Subcutaneous abdominal adipose tissue (tissue), 5 donors: Measurements from ENCODE around the gene COLEC12.

Experiments
- H3K27ac ChIP-seq: one replicate; pipeline ENCODE4 v1.7.0; 2013; ENCODE audit warnings: low read depth, mild to moderate bottlenecking, inconsistent platforms, low read length, moderate library complexity
- H3K27me3 ChIP-seq, 5 donors: one replicate each; pipeline ENCODE4 v1.7.0; 2013; ENCODE audit warnings: low read length in 5 of 5, inconsistent platforms in 1 of 5; ENCODE audit not compliant: control insufficient read depth in 5 of 5, insufficient read depth in 4 of 5
- H3K36me3 ChIP-seq, 5 donors: one replicate each; pipeline ENCODE4 v1.7.0; 2013; ENCODE audit warnings: low read length in 5 of 5; ENCODE audit not compliant: control insufficient read depth in 5 of 5, insufficient read depth in 5 of 5
- H3K4me1 ChIP-seq, 5 donors: one replicate each; pipeline ENCODE4 v1.7.0; 2013; ENCODE audit warnings: low read length in 5 of 5, mild to moderate bottlenecking in 3 of 5, moderate library complexity in 1 of 5; ENCODE audit not compliant: control insufficient read depth in 5 of 5, insufficient read depth in 5 of 5
- H3K4me3 ChIP-seq, 5 donors: one replicate each; pipeline ENCODE4 v1.7.0; 2013; ENCODE audit warnings: low read length in 5 of 5, low read depth in 1 of 5
- H3K9ac ChIP-seq, 5 donors: one replicate each; pipeline ENCODE4 v1.7.0; 2013; ENCODE audit warnings: low read length in 5 of 5, mild to moderate bottlenecking in 4 of 5, moderate library complexity in 3 of 5
- H3K9me3 ChIP-seq, 5 donors: one replicate each; pipeline ENCODE4 v1.7.0; 2013; ENCODE audit warnings: low read length in 5 of 5; ENCODE audit not compliant: control insufficient read depth in 5 of 5
- donor health status: healthy.
- donor health status: healthy.
- donor health status: healthy.
- donor health status: healthy.
- donor health status: healthy.

The COLEC12 gene

GRCh38 chr18:506801-507200, 6.3 kb upstream of the COLEC12 start:
- H3K4me3 ChIP-seq, result no peak overlapping the region
- H3K9ac ChIP-seq, result no peak overlapping the region
- no peaks in the 10 kb centered on the region for H3K36me3 ChIP-seq
- H3K27me3 ChIP-seq, result no peaks in the 10 kb centered on the region
- H3K4me1 ChIP-seq, result peaks cover 0 to 3% (median 0%) of the 10 kb centered on the region in 5 donors
- H3K27ac ChIP-seq, result no peak overlapping the region
- no peaks in the 10 kb centered on the region for H3K9me3 ChIP-seq

- Histone ChIP-seq H3K9ac (no peak overlapping the region), H3K4me1 (peaks cover 0 to 3% (median 0%) of the 10 kb centered on the region in 5 donors), H3K27me3 (peaks cover 0 to 3% (median 2%) of the 10 kb centered on the region in 5 donors), H3K27ac (no peak overlapping the region), H3K36me3 (no peaks in the 10 kb centered on the region), H3K4me3 (no peak overlapping the region), H3K9me3 (no peaks in the 10 kb centered on the region)
Observed at GRCh38 chr18:506264-506663, 5.8 kb upstream of the COLEC12 start.

DNA sequence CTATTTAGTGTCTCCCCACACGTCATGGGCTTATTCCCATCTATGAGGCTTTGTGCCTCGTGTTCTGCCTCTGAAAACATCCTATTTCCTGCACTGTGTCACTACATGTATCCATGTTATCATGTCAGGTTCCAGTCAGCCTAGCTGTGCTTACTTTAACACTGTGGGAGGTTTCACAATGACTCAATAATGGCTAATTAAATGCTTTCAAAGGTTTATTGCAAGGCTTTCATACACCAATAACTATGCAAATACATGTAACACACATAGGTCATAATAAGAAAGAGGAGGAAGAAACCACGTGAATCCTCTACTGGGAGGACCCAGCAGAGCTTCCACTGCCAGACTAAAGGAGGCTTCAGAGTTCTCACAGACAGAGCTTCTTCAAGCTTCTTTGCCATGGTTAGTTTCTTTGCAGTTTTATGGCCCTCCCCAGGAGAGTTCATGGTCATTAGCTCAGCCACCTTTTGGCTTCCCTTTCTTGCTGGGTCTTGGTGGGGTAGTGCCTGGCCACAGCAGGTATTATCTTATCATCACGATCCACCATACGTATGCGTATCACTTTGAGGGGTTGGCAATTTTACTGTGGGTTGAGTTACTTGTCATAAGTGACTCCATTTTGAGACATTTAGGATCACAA, 5.1 kb upstream of the COLEC12 start:
- peaks cover 0 to 9% (median 7%) of the 10 kb centered on the region in 5 donors for H3K27me3 ChIP-seq
- no peak overlapping the region for H3K9ac ChIP-seq
- H3K36me3 ChIP-seq, result no peaks in the 10 kb centered on the region
- H3K4me1 ChIP-seq, result peaks cover 0 to 7% (median 4%) of the 10 kb centered on the region in 5 donors
- no peak overlapping the region for H3K4me3 ChIP-seq
- no peak overlapping the region for H3K27ac ChIP-seq
- H3K9me3 ChIP-seq, result no peaks in the 10 kb centered on the region

DNA sequence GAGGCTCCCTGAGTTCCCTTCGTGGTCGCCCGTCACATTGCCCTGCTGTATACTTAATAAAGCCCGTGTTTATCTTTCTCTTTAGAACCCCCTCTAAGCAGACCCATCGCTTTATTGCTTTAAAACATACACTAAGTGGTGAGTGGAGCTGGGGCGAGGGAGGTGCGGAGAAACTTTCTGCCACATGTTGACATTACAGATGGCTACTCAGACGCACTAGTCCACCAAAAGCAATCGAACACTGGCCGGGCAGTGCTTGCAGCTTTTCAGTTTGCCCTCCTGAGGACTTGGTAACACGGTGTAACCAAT, 859 bp upstream of the COLEC12 start:
- H3K4me3 ChIP-seq, result peak overlapping the region in 4 of 5 donors; percentile 43 to 69 (median 50)
- no peaks in the 10 kb centered on the region for H3K9me3 ChIP-seq
- no peaks in the 10 kb centered on the region for H3K36me3 ChIP-seq
- H3K9ac ChIP-seq, result no peak overlapping the region
- H3K27ac ChIP-seq, result no peak overlapping the region
- peaks cover 0 to 28% (median 15%) of the 10 kb centered on the region in 5 donors for H3K4me1 ChIP-seq
- peaks cover 13 to 24% (median 20%) of the 10 kb centered on the region in 5 donors for H3K27me3 ChIP-seq

DNA sequence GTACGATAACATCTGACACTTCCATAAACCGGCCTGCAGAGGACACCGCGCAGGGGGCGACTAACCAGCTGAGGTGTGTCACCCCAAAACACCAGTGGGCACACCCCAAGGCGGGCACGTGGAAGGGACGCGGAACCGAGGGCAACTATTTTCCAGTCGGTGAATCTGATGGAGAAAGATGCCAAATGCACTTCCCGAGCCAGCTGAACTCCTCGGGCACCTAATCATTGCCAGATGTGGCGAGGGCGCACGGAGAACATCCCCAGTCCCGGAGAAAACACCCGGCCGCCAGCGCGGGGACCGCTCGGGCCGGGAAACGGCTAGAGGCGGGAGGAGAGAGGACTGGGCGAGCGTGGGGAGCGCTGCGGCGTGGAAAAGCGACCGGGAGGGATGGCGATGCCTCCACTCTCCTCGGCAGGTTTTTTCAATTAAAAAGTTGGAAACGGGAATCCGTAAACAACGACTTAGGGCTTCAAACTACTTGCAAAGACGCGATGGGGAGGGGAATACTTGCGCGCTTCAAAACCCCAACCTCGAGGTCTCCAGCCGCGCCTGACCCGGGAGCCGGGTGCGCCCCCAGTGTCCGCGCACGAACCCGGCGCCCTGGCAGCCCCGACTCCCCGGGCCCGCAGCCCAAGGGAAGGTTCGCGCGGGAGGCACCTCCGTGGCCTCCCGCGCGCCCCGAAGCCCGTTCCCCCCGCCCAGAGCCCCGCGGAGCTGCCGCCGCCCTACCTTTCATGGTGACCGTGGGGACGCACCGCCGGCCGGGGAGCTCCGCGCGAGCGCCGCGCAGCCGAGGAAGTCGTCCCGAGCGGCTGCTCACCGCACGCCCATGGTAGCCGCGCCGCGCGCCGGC, 497 bp downstream of the COLEC12 start:
- Histone ChIP-seq H3K4me1 (peaks cover 0 to 28% (median 15%) of the 10 kb centered on the region in 5 donors), H3K27me3 (peaks cover 13 to 24% (median 20%) of the 10 kb centered on the region in 5 donors), H3K4me3 (peak overlapping the region; percentile 62 to 69 (median 66)), H3K27ac (no peak overlapping the region), H3K9ac (peak overlapping the region in 2 of 5 donors; percentile 37 to 56), H3K9me3 (no peaks in the 10 kb centered on the region), H3K36me3 (no peaks in the 10 kb centered on the region)

GRCh38 chr18:498931-499775, 1.3 kb downstream of the COLEC12 start:
- H3K4me3 ChIP-seq, result peak overlapping the region; percentile 62 to 69 (median 66)
- H3K36me3 ChIP-seq, result no peaks in the 10 kb centered on the region
- H3K27ac ChIP-seq, result no peak overlapping the region
- H3K9me3 ChIP-seq, result no peaks in the 10 kb centered on the region
- H3K4me1 ChIP-seq, result peaks cover 0 to 28% (median 15%) of the 10 kb centered on the region in 5 donors
- peaks cover 13 to 24% (median 20%) of the 10 kb centered on the region in 5 donors for H3K27me3 ChIP-seq
- H3K9ac ChIP-seq, result peak overlapping the region in 2 of 5 donors; percentile 48 to 56

- H3K27me3 ChIP-seq, result peaks cover 13 to 24% (median 20%) of the 10 kb centered on the region in 5 donors
Observed at GRCh38 chr18:497688-498087, 2.8 kb downstream of the COLEC12 start.

DNA sequence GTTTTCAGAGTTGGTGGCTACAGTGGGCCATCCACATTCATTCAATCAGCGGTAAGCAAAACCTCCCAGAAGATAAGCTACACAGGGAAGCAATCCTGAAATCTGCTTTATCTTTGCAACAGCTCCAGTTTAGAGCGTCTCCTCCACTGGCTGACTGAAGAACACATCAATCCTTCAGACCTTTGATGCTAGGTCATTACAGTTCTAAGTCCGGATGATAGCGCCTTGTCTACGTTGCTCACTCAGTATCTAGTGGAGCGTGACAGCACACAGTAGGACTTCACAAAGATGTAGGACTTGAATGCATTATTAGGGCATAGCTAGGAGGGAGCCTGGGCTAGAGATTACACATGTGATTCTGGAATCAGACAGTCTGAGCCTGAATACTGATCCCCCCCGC, 5.0 kb downstream of the COLEC12 start:
- Histone ChIP-seq H3K4me1 (peaks cover 0 to 30% (median 17%) of the 10 kb centered on the region in 5 donors), H3K27me3 (peaks cover 8 to 17% (median 13%) of the 10 kb centered on the region in 5 donors), H3K27ac (no peak overlapping the region)

More at GRCh38 chr18:497688-498087, 2.8 kb downstream of the COLEC12 start:
- H3K9ac ChIP-seq, result no peak overlapping the region
- H3K4me1 ChIP-seq, result peaks cover 0 to 28% (median 15%) of the 10 kb centered on the region in 5 donors
- no peaks in the 10 kb centered on the region for H3K9me3 ChIP-seq
- H3K4me3 ChIP-seq, result no peak overlapping the region
- no peaks in the 10 kb centered on the region for H3K36me3 ChIP-seq
- no peak overlapping the region for H3K27ac ChIP-seq

DNA sequence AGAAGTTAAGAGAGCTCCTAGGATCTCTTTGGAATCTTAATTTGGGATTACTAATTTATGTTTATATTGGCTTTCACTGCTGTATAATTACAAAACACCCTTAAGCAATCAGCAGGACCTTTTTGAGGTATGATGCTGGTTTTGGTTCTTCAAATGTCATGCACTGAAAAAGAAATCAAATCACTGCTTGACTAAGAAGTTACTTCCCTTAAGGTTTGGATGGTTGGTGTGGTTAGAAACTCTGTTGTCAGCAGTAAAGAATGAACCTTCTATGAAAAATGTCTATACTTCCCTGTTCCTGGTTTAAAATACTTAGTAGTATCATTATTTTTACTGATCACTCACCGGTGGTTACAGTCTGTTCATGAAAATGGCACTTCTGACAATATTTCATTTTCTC, 5.5 kb downstream of the COLEC12 start:
- Histone ChIP-seq H3K4me1 (peaks cover 0 to 27% (median 17%) of the 10 kb centered on the region in 5 donors), H3K9me3 (no peaks in the 10 kb centered on the region), H3K36me3 (no peaks in the 10 kb centered on the region), H3K9ac (no peak overlapping the region), H3K27me3 (peaks cover 8 to 17% (median 13%) of the 10 kb centered on the region in 5 donors), H3K27ac (no peak overlapping the region), H3K4me3 (no peak overlapping the region)

More for the DNA sequence above, 5.0 kb downstream of the COLEC12 start:
- Histone ChIP-seq H3K4me3 (no peak overlapping the region), H3K9ac (no peak overlapping the region), H3K36me3 (no peaks in the 10 kb centered on the region), H3K9me3 (no peaks in the 10 kb centered on the region)
